ENCODE measurements around the gene ACIN1. TPM values are rescaled to one million over a fixed set of nuclear protein-coding genes. Genes with fewer than 3 reads are reported as not detected.

The ACIN1 gene
- total and polyA plus RNA-seq, 9 of the 15 experiments (the other 6 are each of a cell fraction or from before 2014, with no cell fraction given): 5.0 to 196 (median 129) TPM

GRCh38 chr14:23056956-23057756 lies 37.8 kb downstream of the ACIN1 start, which contains the start of gene CDH24 (continued):
- TF ChIP-seq THRB (CRISPR knock-in tag; conservative IDR thresholded peaks at IDR 0.05) (peak; percentile 89), HDAC1 (IDR thresholded peaks at IDR 0.05) (peak in 1 of 2 experiments; percentile 73; a peak in 2 of 4 replicates), CREM (IDR thresholded peaks at IDR 0.05; ENCODE audit: low read depth) (no peak), KLF16 (IDR thresholded peaks at IDR 0.05) (no peak), RB1 (IDR thresholded peaks at IDR 0.05; ENCODE audit: low read depth) (peak; percentile 85; the same call in 1 of the 2 replicates), CHAMP1 (IDR thresholded peaks at IDR 0.05) (no peak), ZBTB17 (CRISPR knock-in tag; IDR thresholded peaks at IDR 0.05) (no peak), POLR2B (IDR thresholded peaks at IDR 0.05; ENCODE audit: low read depth, partially characterized antibody) (no peak), KDM2B (CRISPR knock-in tag; IDR thresholded peaks at IDR 0.05) (peak; percentile 93; the same call in 1 of the 2 replicates), HDGF (IDR thresholded peaks at IDR 0.05) (peak; percentile 87), GATA2 (CRISPR knock-in tag; IDR thresholded peaks at IDR 0.05) (no peak), JUNB (CRISPR knock-in tag; conservative IDR thresholded peaks at IDR 0.05) (no peak), NONO (IDR thresholded peaks at IDR 0.05; ENCODE audit: low read depth in 2 of 2, low read length in 1 of 2) (peak in 1 of 2 experiments; percentile 44; a peak in 1 of 4 replicates), TCFL5 (CRISPR knock-in tag; conservative IDR thresholded peaks at IDR 0.05) (no peak), RBM14 (IDR thresholded peaks at IDR 0.05; ENCODE audit: borderline replicate concordance, insufficient read depth, low read depth, low read length) (no peak), RBM25 (IDR thresholded peaks at IDR 0.05; ENCODE audit: low read depth, low read length, severe bottlenecking) (no peak), ETV1 (tag; conservative IDR thresholded peaks at IDR 0.05; ENCODE audit: low read depth) (no peak), CBX3 (IDR thresholded peaks at IDR 0.05; ENCODE audit: borderline replicate concordance in 1 of 2, low read length in 2 of 2) (no peak), BHLHE40 (IDR thresholded peaks at IDR 0.05; ENCODE audit: low read length) (no peak), TCF7L2 (IDR thresholded peaks at IDR 0.05; ENCODE audit: low read depth, low read length) (no peak), LCOR (CRISPR knock-in tag; IDR thresholded peaks at IDR 0.05) (no peak)
- TF ChIP-seq, protein P1, sequence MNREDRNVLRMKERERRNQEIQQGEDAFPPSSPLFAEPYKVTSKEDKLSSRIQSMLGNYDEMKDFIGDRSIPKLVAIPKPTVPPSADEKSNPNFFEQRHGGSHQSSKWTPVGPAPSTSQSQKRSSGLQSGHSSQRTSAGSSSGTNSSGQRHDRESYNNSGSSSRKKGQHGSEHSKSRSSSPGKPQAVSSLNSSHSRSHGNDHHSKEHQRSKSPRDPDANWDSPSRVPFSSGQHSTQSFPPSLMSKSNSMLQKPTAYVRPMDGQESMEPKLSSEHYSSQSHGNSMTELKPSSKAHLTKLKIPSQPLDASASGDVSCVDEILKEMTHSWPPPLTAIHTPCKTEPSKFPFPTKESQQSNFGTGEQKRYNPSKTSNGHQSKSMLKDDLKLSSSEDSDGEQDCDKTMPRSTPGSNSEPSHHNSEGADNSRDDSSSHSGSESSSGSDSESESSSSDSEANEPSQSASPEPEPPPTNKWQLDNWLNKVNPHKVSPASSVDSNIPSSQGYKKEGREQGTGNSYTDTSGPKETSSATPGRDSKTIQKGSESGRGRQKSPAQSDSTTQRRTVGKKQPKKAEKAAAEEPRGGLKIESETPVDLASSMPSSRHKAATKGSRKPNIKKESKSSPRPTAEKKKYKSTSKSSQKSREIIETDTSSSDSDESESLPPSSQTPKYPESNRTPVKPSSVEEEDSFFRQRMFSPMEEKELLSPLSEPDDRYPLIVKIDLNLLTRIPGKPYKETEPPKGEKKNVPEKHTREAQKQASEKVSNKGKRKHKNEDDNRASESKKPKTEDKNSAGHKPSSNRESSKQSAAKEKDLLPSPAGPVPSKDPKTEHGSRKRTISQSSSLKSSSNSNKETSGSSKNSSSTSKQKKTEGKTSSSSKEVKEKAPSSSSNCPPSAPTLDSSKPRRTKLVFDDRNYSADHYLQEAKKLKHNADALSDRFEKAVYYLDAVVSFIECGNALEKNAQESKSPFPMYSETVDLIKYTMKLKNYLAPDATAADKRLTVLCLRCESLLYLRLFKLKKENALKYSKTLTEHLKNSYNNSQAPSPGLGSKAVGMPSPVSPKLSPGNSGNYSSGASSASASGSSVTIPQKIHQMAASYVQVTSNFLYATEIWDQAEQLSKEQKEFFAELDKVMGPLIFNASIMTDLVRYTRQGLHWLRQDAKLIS (CRISPR knock-in tag; IDR thresholded peaks at IDR 0.05): no peak

Data from K562 (cell line).